GM23338 (cell line): ENCODE results near the gene FAM131A. TPM values are rescaled to one million over a fixed set of nuclear protein-coding genes. Genes with fewer than 3 reads are reported as not detected.

Experiments used
- ATAC-seq: fragments of 200-7000 bp; cut with Tn5 transposase; 3 replicates; pipeline ENCODE4 v1.9.1; 2020
- DNase-seq: peaks from one replicate; pipeline ENCODE4 v3.0.0-alpha.2; 2015; ENCODE audit warnings: low spot score
- H2AFZ ChIP-seq: fragments of 200-600 bp; sonication (generic); 2 replicates; pipeline ENCODE4 v1.8.0; 2016; ENCODE audit warnings: antibody characterized with exemption, mild to moderate bottlenecking, moderate library complexity
- H3F3A ChIP-seq: fragments of 200-600 bp; sonication (generic); replicated peaks from 2 replicates; pipeline ENCODE4 v1.8.0; 2017; ENCODE audit warnings: antibody characterized with exemption, mixed run types, low read depth
- H3K27ac ChIP-seq: fragments of 200-600 bp; sonication (generic); 2 replicates; pipeline ENCODE4 v1.6.1; 2016; ENCODE audit warnings: low read depth
- H3K27me3 ChIP-seq: fragments of 200-600 bp; sonication (generic); 2 replicates; pipeline ENCODE4 v1.8.0; 2016; ENCODE audit warnings: mild to moderate bottlenecking, mixed run types, moderate library complexity; ENCODE audit not compliant: insufficient read depth
- H3K36me3 ChIP-seq: fragments of 200-600 bp; sonication (generic); 2 replicates; pipeline ENCODE4 v1.8.0; 2016; ENCODE audit warnings: mild to moderate bottlenecking; ENCODE audit not compliant: insufficient read depth
- H3K4me1 ChIP-seq: fragments of 200-600 bp; sonication (generic); 2 replicates; pipeline ENCODE4 v1.8.0; 2016; ENCODE audit warnings: mild to moderate bottlenecking, moderate library complexity; ENCODE audit not compliant: insufficient read depth
- H3K4me2 ChIP-seq: fragments of 200-600 bp; sonication (generic); 2 replicates; pipeline ENCODE4 v1.7.1; 2017; ENCODE audit warnings: mixed run types
- H3K4me3 ChIP-seq: fragments of 200-600 bp; sonication (generic); 2 replicates; pipeline ENCODE4 v1.6.1; 2016; ENCODE audit warnings: mixed run types
- H3K79me2 ChIP-seq: fragments of 200-600 bp; sonication (generic); replicated peaks from 2 replicates; pipeline ENCODE4 v1.8.0; 2017; ENCODE audit warnings: mild to moderate bottlenecking; ENCODE audit not compliant: insufficient read depth
- H3K9me2 ChIP-seq: fragments of 200-600 bp; sonication (generic); 2 replicates; pipeline ENCODE4 v1.8.0; 2017; ENCODE audit not compliant: insufficient read depth
- H4K20me1 ChIP-seq: fragments of 200-600 bp; sonication (generic); replicated peaks from 2 replicates; pipeline ENCODE4 v1.8.0; 2017; ENCODE audit warnings: mild to moderate bottlenecking; ENCODE audit not compliant: insufficient read depth
- H3K27ac Mint-ChIP-seq: 2 replicates; pipeline ENCODE4 v1.8.0; 2020; ENCODE audit warnings: inconsistent platforms, mild to moderate bottlenecking, moderate library complexity, mixed read lengths
- H3K27me3 Mint-ChIP-seq: 3 replicates; pipeline ENCODE4 v1.8.0; 2022; ENCODE audit warnings: low read depth, mild to moderate bottlenecking, moderate library complexity, mixed read lengths, inconsistent platforms; ENCODE audit not compliant: insufficient read depth, poor library complexity
- H3K36me3 Mint-ChIP-seq: 3 replicates; pipeline ENCODE4 v1.8.0; 2021; ENCODE audit warnings: low read depth, mild to moderate bottlenecking, inconsistent platforms, moderate library complexity, mixed read lengths
- H3K4me1 Mint-ChIP-seq: 3 replicates; pipeline ENCODE4 v1.8.0; 2020; ENCODE audit warnings: mild to moderate bottlenecking, inconsistent platforms, mixed read lengths
- H3K4me3 Mint-ChIP-seq: 3 replicates; pipeline ENCODE4 v1.8.0; 2021; ENCODE audit warnings: moderate library complexity, mild to moderate bottlenecking, inconsistent platforms, mixed read lengths
- H3K9me3 Mint-ChIP-seq: 3 replicates; pipeline ENCODE4 v1.8.0; 2020; ENCODE audit warnings: moderate library complexity, mild to moderate bottlenecking, inconsistent platforms, mixed read lengths
- EZH2 ChIP-seq: fragments of 200-600 bp; sonication (generic); IDR thresholded peaks from one replicate; pipeline ENCODE4 v1.8.0; 2017; ENCODE audit warnings: antibody characterized with exemption, mild to moderate bottlenecking, low read depth; ENCODE audit not compliant: unreplicated experiment
- EZH2phosphoT487 ChIP-seq: fragments of 200-600 bp; sonication (generic); IDR thresholded peaks from one replicate; pipeline ENCODE4 v1.8.1; 2018; ENCODE audit warnings: antibody characterized with exemption; ENCODE audit not compliant: unreplicated experiment
- JUNB ChIP-seq: IDR thresholded peaks from one replicate; pipeline ENCODE4 v1.6.1; 2016; ENCODE audit warnings: antibody characterized with exemption; ENCODE audit not compliant: unreplicated experiment
- NANOG ChIP-seq: IDR thresholded peaks from 2 replicates; pipeline ENCODE4 v1.6.1; 2016; ENCODE audit warnings: antibody characterized with exemption, borderline replicate concordance
- ZNF114 ChIP-seq: fragments of 250-450 bp; sonication (Bioruptor Pico); IDR thresholded peaks from 2 replicates; pipeline ENCODE4 v1.5.0; 2020; ENCODE audit warnings: mild to moderate bottlenecking, moderate library complexity
- ZNF331 ChIP-seq: fragments of 250-450 bp; sonication (Bioruptor Pico); IDR thresholded peaks from 2 replicates; pipeline ENCODE4 v1.5.0; 2020; ENCODE audit warnings: low read depth, mild to moderate bottlenecking, moderate library complexity
- polyA plus RNA-seq: library from polyadenylated mRNA; unstranded; fragments of >200 nt; fragmentation: Nextera tagmentation; extraction: Ambion mirVana; gene quantifications from 2 replicates; pipeline ENCODE4 v1.2.1, GENCODE V29; 2016
- total RNA-seq: library from RNA; depleted of rRNA; stranded (reverse); fragments of >200 nt; shearing (Covaris generic); gene quantifications from 2 replicates; pipeline ENCODE4 v1.2.3, GENCODE V29; 2014
- TF ChIP-seq, protein P1 (sequence below), 2 experiments: fragments of 200-600 bp in 1 of 2; sonication (generic) in 1 of 2; conservative IDR thresholded peaks; 2 replicates each; pipeline versions ENCODE4 v1.5.1 to v1.6.1; 2016 to 2017; ENCODE audit warnings: antibody characterized with exemption in 2 of 2, low read depth in 2 of 2, mild to moderate bottlenecking in 2 of 2, moderate library complexity in 1 of 2
- TF ChIP-seq, protein P2 (sequence below): fragments of 250-450 bp; sonication (Bioruptor Pico); IDR thresholded peaks from 2 replicates; pipeline ENCODE4 v1.5.0; 2020; ENCODE audit warnings: mild to moderate bottlenecking, moderate library complexity
- TF ChIP-seq, protein P3 (sequence below): IDR thresholded peaks from one replicate; pipeline ENCODE4 v1.6.1; 2018; ENCODE audit warnings: antibody characterized with exemption; ENCODE audit not compliant: unreplicated experiment
- TF ChIP-seq, protein P4 (sequence below): IDR thresholded peaks from 2 replicates; pipeline ENCODE4 v1.6.1; 2016; ENCODE audit warnings: antibody characterized with exemption

The FAM131A gene
- total and polyA plus RNA-seq, 2 experiments from 2014 or later = 6.7 to 31.8 TPM

DNA sequence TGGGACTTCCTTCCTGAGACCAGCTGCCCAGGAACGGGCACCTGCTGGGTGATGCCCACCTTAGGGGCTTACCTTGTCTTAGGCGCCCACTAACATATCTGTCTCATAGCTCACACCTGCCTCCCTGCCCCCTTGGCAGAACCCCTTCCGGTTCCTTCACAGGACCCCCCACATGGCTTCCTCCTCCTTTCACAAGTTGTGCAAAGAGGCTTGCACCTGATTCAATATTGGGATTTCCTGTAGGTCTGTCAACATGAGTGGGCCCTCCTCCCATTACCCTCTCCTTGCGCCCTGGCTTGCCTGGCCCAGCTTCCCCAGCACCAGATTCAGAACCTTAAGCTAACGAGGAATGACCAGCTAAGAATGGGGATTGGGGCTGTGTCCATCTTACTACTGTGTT lies 40.0 kb downstream of the FAM131A start:
- peaks cover 44% of the 10 kb centered on the region for H3K27me3 ChIP-seq
- no peak overlapping the region for H3K27ac Mint-ChIP-seq
- no peaks in the 10 kb centered on the region for H3K79me2 ChIP-seq
- H3F3A ChIP-seq = 0 out of 2 replicates have a peak, but pooled peaks cover 4% of the 10 kb centered on the region
- DNase-seq (no peak), ATAC-seq (no peak)
- H3K4me3 Mint-ChIP-seq = peak overlapping the region; percentile 52; the same call in 2 of the 3 replicates
- no peaks in the 10 kb centered on the region for H3K9me3 Mint-ChIP-seq
- no peak for TF ChIP-seq EZH2phosphoT487
- TF ChIP-seq, protein P1, sequence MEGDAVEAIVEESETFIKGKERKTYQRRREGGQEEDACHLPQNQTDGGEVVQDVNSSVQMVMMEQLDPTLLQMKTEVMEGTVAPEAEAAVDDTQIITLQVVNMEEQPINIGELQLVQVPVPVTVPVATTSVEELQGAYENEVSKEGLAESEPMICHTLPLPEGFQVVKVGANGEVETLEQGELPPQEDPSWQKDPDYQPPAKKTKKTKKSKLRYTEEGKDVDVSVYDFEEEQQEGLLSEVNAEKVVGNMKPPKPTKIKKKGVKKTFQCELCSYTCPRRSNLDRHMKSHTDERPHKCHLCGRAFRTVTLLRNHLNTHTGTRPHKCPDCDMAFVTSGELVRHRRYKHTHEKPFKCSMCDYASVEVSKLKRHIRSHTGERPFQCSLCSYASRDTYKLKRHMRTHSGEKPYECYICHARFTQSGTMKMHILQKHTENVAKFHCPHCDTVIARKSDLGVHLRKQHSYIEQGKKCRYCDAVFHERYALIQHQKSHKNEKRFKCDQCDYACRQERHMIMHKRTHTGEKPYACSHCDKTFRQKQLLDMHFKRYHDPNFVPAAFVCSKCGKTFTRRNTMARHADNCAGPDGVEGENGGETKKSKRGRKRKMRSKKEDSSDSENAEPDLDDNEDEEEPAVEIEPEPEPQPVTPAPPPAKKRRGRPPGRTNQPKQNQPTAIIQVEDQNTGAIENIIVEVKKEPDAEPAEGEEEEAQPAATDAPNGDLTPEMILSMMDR (conservative IDR thresholded peaks at IDR 0.05; ENCODE audit: low read depth in 2 of 2) = no peak
- no peak for TF ChIP-seq ZNF114 (CRISPR knock-in tag)
- TF ChIP-seq ZNF331 (CRISPR knock-in tag) = no peak
- TF ChIP-seq, protein P2, sequence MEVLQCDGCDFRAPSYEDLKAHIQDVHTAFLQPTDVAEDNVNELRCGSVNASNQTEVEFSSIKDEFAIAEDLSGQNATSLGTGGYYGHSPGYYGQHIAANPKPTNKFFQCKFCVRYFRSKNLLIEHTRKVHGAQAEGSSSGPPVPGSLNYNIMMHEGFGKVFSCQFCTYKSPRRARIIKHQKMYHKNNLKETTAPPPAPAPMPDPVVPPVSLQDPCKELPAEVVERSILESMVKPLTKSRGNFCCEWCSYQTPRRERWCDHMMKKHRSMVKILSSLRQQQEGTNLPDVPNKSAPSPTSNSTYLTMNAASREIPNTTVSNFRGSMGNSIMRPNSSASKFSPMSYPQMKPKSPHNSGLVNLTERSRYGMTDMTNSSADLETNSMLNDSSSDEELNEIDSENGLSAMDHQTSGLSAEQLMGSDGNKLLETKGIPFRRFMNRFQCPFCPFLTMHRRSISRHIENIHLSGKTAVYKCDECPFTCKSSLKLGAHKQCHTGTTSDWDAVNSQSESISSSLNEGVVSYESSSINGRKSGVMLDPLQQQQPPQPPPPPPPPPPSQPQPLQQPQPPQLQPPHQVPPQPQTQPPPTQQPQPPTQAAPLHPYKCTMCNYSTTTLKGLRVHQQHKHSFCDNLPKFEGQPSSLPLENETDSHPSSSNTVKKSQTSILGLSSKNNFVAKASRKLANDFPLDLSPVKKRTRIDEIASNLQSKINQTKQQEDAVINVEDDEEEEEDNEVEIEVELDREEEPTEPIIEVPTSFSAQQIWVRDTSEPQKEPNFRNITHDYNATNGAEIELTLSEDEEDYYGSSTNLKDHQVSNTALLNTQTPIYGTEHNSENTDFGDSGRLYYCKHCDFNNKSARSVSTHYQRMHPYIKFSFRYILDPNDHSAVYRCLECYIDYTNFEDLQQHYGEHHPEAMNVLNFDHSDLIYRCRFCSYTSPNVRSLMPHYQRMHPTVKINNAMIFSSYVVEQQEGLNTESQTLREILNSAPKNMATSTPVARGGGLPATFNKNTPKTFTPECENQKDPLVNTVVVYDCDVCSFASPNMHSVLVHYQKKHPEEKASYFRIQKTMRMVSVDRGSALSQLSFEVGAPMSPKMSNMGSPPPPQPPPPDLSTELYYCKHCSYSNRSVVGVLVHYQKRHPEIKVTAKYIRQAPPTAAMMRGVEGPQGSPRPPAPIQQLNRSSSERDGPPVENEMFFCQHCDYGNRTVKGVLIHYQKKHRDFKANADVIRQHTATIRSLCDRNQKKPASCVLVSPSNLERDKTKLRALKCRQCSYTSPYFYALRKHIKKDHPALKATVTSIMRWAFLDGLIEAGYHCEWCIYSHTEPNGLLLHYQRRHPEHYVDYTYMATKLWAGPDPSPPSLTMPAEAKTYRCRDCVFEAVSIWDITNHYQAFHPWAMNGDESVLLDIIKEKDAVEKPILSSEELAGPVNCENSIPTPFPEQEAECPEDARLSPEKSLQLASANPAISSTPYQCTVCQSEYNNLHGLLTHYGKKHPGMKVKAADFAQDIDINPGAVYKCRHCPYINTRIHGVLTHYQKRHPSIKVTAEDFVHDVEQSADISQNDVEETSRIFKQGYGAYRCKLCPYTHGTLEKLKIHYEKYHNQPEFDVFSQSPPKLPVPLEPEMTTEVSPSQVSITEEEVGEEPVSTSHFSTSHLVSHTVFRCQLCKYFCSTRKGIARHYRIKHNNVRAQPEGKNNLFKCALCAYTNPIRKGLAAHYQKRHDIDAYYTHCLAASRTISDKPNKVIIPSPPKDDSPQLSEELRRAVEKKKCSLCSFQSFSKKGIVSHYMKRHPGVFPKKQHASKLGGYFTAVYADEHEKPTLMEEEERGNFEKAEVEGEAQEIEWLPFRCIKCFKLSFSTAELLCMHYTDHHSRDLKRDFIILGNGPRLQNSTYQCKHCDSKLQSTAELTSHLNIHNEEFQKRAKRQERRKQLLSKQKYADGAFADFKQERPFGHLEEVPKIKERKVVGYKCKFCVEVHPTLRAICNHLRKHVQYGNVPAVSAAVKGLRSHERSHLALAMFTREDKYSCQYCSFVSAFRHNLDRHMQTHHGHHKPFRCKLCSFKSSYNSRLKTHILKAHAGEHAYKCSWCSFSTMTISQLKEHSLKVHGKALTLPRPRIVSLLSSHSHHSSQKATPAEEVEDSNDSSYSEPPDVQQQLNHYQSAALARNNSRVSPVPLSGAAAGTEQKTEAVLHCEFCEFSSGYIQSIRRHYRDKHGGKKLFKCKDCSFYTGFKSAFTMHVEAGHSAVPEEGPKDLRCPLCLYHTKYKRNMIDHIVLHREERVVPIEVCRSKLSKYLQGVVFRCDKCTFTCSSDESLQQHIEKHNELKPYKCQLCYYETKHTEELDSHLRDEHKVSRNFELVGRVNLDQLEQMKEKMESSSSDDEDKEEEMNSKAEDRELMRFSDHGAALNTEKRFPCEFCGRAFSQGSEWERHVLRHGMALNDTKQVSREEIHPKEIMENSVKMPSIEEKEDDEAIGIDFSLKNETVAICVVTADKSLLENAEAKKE = no peak
- TF ChIP-seq NANOG = no peak
- TF ChIP-seq, protein P3, sequence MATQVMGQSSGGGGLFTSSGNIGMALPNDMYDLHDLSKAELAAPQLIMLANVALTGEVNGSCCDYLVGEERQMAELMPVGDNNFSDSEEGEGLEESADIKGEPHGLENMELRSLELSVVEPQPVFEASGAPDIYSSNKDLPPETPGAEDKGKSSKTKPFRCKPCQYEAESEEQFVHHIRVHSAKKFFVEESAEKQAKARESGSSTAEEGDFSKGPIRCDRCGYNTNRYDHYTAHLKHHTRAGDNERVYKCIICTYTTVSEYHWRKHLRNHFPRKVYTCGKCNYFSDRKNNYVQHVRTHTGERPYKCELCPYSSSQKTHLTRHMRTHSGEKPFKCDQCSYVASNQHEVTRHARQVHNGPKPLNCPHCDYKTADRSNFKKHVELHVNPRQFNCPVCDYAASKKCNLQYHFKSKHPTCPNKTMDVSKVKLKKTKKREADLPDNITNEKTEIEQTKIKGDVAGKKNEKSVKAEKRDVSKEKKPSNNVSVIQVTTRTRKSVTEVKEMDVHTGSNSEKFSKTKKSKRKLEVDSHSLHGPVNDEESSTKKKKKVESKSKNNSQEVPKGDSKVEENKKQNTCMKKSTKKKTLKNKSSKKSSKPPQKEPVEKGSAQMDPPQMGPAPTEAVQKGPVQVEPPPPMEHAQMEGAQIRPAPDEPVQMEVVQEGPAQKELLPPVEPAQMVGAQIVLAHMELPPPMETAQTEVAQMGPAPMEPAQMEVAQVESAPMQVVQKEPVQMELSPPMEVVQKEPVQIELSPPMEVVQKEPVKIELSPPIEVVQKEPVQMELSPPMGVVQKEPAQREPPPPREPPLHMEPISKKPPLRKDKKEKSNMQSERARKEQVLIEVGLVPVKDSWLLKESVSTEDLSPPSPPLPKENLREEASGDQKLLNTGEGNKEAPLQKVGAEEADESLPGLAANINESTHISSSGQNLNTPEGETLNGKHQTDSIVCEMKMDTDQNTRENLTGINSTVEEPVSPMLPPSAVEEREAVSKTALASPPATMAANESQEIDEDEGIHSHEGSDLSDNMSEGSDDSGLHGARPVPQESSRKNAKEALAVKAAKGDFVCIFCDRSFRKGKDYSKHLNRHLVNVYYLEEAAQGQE = no peak
- TF ChIP-seq, protein P4, sequence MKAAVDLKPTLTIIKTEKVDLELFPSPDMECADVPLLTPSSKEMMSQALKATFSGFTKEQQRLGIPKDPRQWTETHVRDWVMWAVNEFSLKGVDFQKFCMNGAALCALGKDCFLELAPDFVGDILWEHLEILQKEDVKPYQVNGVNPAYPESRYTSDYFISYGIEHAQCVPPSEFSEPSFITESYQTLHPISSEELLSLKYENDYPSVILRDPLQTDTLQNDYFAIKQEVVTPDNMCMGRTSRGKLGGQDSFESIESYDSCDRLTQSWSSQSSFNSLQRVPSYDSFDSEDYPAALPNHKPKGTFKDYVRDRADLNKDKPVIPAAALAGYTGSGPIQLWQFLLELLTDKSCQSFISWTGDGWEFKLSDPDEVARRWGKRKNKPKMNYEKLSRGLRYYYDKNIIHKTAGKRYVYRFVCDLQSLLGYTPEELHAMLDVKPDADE = no peak
- no peak for TF ChIP-seq EZH2
- no peak for TF ChIP-seq JUNB
- H3K27me3 Mint-ChIP-seq = peaks cover 50% of the 10 kb centered on the region
- peaks cover 44% of the 10 kb centered on the region for H3K4me1 Mint-ChIP-seq
- no peaks in the 10 kb centered on the region for H3K9me2 ChIP-seq
- no peaks in the 10 kb centered on the region for H3K36me3 Mint-ChIP-seq
- peak overlapping the region; percentile 85; the same call in 1 of the 2 replicates for H3K4me2 ChIP-seq
- no peaks in the 10 kb centered on the region for H3K36me3 ChIP-seq
- no peaks in the 10 kb centered on the region for H4K20me1 ChIP-seq
- peaks cover 39% of the 10 kb centered on the region for H3K4me1 ChIP-seq
- no peak overlapping the region for H3K27ac ChIP-seq
- no peak overlapping the region for H3K4me3 ChIP-seq
- H2AFZ ChIP-seq = peak overlapping the region; percentile 63; the same call in 1 of the 2 replicates
